D341Med (cell line): ENCODE results near the gene PRSS53.

Experiments used
- DNase-seq: peaks from one replicate; pipeline ENCODE4 v3.0.0; 2012; ENCODE audit warnings: low spot score

Gene PRSS53

GRCh38 chr16:31043352-31043751, 45.4 kb downstream of the PRSS53 start:
- no peak for DNase-seq

GRCh38 chr16:31042866-31043265, 45.9 kb downstream of the PRSS53 start:
- DNase-seq: peak; percentile 10

- DNase-seq: no peak
These were observed 49.8 kb downstream of the PRSS53 start for GRCh38 chr16:31038993-31039392.

- DNase-seq: no peak
These were observed 52.1 kb downstream of the PRSS53 start for GRCh38 chr16:31036691-31037090.

GRCh38 chr16:31033709-31034492, 54.8 kb downstream of the PRSS53 start:
- DNase-seq: peak; percentile 94
